Tibial nerve (tissue), 3 donors: ENCODE data around the gene TFEC.

ENCODE experiments used
- POLR2A ChIP-seq, 2 donors: fragments of 450-650 bp; IDR thresholded peaks; one replicate each; pipeline ENCODE4 v1.6.1; 2017; ENCODE audit warnings: antibody characterized with exemption in 2 of 2, mild to moderate bottlenecking in 2 of 2, moderate library complexity in 2 of 2
- TF ChIP-seq, protein P1 (sequence below), 5 experiments: fragments of 200-600 bp in 3 of 5; fragments of 450-650 bp in 2 of 5; sonication (generic) in 3 of 5; IDR thresholded peaks; one replicate each; pipeline ENCODE4 v1.5.1; 2016 to 2019; ENCODE audit warnings: antibody characterized with exemption in 5 of 5, mild to moderate bottlenecking in 3 of 5, moderate library complexity in 2 of 5

DNA sequence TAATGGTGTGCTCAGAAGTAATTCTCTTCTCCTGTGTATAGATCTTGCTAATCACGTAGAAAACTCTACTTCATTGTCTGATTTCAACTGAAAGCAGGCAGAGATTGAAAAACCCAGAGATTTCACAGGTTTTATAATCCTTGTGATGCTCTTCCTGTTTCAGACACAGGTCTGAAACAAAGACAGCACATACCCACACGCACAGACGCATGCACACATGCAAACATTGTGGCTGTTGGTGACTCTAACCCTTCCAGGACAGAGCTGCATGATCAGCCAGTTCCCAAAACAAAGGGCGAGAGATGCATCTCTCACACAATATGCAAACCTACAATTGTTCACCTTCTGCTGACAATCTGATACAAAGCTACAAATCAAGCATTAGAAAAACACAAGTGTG lies 11.1 kb upstream of the TFEC start:
- TF ChIP-seq POLR2A (IDR thresholded peaks at IDR 0.05): no peak
- TF ChIP-seq, protein P1, sequence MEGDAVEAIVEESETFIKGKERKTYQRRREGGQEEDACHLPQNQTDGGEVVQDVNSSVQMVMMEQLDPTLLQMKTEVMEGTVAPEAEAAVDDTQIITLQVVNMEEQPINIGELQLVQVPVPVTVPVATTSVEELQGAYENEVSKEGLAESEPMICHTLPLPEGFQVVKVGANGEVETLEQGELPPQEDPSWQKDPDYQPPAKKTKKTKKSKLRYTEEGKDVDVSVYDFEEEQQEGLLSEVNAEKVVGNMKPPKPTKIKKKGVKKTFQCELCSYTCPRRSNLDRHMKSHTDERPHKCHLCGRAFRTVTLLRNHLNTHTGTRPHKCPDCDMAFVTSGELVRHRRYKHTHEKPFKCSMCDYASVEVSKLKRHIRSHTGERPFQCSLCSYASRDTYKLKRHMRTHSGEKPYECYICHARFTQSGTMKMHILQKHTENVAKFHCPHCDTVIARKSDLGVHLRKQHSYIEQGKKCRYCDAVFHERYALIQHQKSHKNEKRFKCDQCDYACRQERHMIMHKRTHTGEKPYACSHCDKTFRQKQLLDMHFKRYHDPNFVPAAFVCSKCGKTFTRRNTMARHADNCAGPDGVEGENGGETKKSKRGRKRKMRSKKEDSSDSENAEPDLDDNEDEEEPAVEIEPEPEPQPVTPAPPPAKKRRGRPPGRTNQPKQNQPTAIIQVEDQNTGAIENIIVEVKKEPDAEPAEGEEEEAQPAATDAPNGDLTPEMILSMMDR (IDR thresholded peaks at IDR 0.05): no peak
